HG02943 (cell line): ENCODE results near the gene IL2RA.
"Not testable (repeated sequence)": the region's sequence is repeated elsewhere in the genome, so short reads cannot be mapped to it uniquely, and the experiment has no call there.

ENCODE experiments used
- ATAC-seq: cut with Tn5 transposase; IDR thresholded peaks from one replicate; pipeline ENCODE4 v1.9.1; 2021; ENCODE audit warnings: mild to moderate bottlenecking, low read depth, moderate library complexity; ENCODE audit not compliant: unreplicated experiment

IL2RA gene

DNA sequence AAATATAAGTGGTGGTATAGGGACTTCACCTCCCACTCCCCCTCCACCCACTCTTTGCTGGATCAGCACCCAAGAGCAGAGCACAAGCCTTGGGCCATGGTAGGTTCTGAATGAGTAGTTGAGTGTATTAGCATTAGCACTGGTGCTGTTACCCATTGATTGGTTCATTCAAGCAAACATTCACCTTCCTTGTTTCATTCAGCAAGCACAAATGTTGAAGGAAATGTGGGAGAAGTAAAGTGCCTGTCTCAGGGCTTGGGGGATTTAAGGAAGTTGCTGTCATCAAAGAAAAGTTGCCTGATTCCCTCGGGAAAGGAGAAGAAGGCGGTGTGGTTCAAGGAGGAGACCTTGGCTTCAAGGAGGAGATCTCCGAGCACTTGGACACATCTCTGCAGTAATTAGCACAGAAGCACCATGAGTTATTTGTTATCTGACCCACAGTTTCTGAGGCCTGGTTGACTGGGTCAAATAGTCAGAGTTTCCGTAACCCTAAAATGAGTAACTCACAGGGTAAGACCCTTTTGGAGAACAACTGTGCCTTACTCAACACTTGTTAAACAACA is 17.3 kb downstream of the IL2RA start:
- ATAC-seq, result no peak

DNA sequence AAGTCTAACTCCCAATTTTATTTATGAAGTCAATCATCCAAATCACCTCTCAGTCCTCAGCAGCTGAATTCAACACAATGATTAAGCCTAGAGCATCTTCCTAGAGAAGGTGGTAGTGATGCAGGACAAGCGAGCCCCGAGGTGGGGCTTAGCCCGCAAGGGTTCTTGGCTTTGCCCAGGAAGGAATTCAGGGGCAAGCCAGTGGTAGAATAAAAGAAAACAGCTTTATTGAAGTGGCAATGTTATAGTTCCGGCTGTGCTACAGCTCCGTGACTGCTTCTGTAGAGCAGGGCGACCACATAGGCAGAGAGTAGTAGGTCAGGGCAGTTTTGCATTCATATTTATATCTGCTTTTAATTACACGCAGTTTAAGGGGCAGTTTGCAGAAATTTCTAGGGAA is 18.1 kb downstream of the IL2RA start:
- no peak for ATAC-seq

DNA sequence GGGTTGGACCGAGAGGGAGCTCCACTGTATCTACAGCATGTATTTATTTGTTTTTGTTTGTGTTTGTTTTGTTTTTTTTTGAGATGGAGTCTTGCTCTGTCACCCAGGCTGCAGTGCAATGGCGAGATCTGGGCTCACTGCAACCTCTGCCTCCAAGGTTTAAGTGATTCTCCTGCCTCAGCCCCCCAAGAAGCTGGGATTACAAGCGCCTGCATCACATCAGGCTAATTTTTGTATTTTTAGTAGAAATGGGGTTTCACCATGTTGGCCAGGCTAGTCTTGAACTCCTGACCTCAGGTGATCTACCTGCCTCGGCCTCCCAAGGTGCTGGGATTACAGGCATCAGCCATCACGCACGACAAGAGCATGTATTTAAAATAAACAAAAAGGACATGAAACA is 18.8 kb downstream of the IL2RA start:
- ATAC-seq, result not testable (repeated sequence)

DNA sequence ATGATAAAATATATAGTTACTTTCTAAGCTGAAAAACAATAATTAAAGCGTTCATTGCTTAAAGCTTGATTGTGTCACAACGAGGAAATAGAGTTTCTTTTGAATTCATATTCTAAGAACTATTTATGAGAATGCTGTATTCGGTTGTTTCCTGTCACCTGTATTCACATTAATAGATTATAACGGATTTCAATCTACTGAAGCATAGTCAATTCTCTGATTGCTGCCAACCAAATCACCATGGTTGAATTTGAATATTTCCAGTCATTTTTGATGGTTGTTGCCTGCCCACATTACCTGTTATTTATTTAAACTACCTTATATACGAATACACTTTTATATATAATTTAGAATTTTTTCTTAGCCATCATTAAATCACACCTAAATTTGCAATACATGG is 22.0 kb downstream of the IL2RA start:
- no peak for ATAC-seq

DNA sequence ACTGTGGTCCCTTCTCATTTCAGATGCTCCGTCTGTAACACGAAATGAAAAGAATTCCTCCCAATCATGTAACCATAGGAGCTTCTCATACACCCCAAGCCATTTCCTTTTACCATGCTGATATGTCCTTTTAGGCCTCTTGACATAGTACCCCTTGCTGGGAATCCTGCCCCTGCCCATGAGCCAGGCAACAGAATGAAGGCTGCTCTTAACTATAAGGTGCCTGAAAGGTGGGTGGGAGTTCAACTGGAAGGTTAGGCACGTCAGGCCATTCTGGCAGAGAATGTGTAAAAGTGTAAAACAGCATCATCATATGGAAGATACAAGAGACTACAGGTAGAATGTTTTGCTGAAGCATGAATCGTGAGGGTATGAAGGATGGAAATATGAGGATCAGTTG is 22.5 kb downstream of the IL2RA start:
- no peak for ATAC-seq

DNA sequence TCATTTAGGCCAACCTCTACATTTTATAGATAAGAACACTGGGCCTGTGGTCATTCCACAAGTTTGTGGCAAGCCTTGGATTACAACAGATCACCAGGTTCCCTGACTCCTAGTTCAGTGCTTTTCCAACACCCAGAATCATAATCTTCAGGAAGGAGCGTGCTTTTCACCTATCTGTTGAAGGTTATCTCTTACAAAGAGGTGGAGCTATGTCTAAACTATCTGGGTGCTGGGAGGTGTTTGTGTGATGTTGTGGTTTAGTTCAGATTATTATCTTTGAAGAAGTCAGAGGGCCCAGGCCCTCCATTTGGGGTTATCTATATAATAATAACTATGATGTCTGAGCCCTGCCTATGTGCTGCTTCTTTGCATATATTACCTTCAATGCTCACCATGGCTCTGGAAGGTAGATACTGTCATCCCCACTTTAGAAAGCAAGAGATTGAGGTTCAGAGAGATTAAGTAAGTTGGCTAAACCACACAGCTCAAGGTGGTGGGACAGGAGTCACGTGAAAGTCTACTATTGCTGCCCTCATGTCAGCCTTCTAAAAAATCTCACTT is 24.0 kb downstream of the IL2RA start:
- no peak for ATAC-seq

DNA sequence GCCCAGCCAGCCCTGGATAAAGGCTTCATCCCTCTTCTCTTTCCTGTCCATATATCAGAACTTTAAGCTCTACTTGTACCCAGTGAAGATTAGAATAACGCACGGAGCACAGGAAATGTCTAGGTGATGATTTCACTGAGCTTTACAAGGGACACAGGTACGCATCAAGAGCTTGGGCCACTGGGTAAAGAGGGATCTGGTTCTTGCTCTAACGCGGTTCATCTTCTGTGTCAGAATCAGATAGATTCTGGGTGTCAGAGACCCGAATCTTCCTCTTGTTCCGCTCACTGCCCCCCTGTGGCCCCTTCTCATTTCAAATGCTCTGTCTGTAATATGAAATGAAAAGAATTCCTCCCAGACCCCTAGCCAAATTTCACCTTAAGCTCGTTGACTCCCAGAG is 24.7 kb downstream of the IL2RA start:
- no peak for ATAC-seq

DNA sequence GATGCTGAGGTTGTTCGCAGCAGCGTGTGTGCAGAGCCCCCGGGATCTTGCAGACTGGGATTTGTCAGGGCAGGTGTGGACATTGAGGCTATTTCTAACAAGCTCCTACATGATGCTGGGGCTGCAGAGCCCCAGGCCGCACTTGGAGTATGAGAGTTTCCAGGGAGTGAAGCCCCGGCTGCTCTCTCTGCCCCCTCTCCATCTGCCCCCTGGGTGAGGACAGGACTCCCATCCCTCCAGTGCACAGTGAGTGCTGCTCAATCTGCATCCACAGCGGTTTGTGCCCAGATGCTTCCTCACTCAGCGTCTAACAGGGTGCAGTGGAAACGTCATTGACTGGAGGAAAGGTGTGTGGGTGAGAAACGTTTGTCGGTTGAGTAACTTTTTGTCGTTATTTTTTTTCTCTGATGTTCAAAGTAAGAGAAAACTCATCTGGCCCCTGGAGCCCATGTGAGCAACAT is 25.3 kb downstream of the IL2RA start:
- ATAC-seq, result no peak

DNA sequence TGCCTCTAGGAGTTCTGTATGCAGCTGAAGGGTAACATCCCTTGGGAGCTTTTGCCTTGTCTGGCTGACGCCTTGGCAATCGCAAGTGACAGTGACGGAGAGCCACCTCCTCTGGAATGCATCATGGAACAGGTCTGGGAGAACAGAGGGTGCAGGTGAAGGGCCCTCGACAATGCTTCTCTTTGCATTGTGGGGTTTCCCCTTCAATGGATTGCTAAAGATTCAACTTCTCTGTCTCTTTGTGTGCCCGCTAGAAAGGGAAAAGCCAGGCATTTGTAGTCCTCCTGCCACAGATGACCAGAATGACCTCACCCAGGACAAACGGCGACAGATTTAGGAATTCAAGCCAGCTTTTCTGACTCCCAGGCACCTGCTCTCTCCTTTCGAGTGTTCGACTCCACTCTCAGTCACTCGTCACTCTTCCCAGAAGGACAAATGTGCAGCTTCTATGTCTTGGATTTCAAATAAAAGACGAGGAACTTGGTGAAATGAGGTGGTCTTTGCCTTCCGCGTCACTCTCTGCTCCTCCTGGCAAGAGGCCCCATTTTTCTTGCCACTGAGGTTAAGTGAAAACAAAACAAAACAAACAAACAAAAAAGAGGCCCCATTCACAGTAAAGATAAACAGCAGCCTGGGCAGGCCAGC is 26.1 kb downstream of the IL2RA start:
- ATAC-seq, result no peak

DNA sequence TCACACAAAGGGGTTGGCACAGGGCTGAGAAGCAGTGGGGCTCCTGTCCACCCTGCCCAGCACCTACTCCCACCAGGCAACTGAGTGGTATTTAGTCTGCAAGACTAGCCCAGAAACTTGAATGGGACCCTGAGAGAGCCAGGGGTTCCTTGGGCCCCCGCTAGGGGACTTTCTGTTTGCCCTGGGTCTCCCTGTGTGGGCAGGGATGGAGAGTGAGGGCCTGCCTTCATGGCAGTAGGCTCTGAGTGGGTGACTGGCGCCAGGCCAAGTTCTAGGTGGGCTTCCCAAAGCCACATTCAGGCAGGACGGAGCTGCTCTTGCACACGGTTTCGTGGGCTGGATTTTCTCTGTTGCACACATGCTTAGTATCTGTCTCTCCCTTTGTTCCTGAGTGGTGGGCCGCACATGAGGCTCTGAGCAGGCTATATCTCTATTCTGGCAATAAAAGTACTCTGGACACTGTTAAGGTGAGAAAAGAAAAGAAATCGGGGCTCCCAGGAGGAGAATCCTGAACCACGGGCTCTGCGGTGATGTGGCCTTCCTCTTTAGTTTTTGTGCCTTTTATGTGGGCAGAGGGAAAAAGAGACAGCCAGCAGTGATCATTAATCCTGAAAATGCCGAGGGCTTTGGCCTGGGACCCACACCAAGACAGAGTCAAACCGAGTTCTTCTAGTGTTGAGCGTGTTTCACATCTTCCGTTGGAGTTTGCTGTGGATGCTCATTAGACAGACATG is 26.9 kb downstream of the IL2RA start:
- ATAC-seq, result no peak

DNA sequence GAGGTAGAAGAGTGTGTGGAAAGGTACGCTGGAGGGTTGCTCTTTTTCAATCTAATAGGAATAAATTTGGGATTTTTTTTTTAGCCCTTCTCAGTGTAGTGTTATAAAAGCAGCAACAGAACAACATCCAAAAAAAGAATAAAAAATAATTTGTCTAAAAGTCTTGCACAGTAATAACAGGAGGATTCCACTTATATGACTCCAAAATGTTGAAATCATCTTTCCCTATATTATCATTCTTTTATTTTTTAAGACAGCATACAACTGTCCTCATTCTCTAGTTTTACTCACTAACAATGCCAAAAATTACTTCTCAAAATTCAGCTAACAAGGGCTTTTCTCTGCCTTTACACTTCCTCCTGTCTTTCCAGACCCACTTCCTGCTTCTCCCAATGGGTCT is 27.8 kb downstream of the IL2RA start:
- ATAC-seq, result no peak

DNA sequence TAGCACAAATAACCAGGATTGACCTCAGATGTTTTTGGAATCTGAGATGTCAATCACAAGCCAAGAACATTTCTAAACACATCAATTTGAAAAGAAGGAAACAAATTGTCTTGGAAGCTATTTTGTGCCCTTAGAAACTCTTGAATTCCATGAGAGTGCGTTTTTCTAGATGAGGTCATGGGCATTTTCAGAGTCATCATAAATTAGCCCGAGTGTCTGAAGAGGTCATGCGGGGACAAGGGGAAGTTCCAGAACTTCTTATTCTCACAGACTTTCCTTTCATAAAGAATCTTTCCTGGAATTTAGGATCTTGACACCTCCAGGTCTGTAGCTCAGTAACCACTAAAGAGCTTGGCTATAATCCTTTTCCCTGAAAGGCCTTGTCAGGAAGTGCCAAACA is 28.2 kb downstream of the IL2RA start:
- no peak for ATAC-seq

DNA sequence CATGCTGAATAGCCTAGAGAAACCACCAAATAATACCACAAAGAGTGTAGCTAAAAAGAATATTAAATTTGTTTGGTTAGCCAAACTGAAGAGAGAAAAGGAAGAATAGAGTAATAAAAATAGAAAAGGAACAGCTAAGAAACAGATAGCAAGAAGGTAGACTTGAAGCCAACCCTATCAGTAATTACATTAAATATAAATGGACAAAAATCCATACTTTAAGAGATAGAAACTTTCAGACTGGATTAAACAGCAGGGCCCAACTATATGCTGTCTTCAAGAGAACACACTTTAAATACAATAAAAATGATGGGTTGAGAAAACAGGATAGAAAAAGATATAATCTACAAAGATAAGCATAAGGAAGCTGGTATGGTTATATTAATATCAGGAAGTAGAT is 31.2 kb downstream of the IL2RA start:
- no peak for ATAC-seq

DNA sequence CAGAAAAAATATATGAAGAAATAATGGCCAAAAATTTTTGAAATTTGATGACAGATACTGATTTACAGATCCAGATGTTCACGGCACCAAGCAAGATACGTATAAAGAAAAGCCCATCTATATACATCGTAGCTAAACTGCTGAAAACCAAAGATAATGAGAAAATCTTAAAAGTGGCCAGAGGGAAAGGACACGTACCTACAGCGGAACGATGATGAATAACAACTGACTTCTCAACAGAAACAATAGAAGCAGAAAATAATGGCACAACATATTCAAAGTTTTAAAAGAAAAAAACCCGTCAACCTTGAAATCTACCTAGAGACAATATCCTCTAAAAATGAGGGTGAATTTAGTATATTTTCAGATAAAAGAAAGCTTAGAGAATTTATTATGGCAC is 31.9 kb downstream of the IL2RA start:
- no peak for ATAC-seq

DNA sequence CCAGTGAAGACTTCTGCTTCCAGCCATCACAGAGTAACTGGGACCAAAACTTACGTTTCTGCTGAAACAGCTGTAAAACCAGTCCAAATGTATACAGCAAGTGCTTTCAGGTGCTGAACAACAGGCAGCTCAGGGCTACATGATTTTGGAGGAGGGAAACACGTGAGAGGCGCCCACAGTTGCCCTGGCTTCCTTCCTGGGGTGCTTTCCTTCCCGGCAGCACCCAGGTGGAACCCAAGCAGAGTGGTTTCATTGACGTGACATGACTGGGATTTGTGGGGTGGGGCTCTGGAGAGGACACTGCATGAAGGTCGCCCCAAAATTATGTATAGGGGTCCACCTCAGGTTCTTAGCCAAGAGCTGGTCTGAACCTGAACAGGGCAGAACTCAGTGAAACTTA is 34.2 kb downstream of the IL2RA start:
- no peak for ATAC-seq

DNA sequence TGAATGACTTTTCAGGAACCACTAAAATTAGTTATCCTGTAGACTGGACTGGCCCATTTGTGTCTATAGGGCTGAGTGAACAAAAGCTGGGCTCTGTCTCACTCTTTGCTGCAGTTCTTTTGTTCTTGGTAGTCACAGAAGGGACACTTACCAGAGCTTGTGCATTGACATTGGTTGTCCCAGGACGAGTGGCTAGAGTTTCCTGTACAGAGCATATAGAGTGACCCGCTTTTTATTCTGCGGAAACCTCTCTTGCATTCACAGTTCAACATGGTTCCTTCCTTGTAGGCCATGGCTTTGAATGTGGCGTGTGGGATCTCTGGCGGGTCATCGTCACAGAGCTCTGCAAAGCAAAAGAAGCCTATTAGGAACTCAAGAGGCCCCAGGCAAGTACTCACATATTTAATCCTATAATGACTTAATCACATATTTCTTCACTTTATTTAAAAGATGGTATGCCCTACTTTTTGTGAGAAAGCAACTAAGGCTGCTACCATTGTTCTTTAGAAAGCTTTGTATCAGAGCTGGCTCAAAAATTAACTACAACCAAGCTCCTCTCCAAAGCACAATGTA is 36.4 kb downstream of the IL2RA start:
- ATAC-seq, result no peak

DNA sequence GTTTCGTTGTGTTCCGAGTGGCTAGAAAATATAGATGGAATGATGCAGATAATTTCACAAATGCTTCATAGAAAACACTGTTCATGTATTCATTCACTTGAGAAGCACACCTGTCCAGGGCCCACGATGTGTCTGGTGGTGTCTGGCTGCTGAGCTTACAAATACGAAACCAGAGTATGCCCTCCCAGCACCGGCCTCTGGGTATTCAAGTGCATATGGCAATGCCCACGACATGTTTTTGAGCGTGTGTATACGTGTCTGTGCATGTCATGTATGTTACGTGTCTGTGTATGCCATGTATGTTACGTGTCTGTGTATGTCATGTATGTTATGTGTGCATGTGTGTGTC is 37.9 kb downstream of the IL2RA start:
- no peak for ATAC-seq

DNA sequence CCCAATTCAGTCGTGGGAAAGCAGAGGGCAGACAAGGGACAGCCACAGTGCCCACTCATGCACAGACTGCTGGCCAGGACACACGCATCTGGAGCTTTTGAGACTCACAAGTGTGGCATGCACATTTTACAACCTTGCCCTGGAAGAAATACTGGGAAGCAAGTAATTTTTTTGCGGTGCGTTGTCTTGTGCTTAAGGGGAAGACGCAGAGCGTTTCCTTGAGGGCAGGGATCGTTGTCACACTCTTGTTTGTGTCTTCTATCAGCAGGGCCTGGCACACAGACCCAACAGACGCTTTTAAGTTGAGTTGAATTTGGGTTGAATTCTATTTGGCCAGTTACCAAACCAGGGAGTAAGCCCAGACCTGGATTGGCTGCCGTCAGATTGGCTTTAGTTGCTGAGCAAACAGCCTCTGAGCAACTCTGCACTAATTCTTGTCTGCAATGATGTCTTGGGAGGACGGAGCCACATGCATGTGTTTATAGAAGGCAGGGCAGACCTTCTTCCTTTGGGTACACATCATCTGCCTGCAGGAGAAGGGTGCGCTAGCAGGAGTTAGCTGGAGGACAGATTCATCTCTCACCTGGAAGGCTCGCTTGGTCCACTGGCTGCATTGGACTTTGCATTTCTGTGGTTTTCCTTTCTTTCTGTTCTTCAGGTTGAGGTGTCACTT is 38.4 kb downstream of the IL2RA start:
- no peak for ATAC-seq

DNA sequence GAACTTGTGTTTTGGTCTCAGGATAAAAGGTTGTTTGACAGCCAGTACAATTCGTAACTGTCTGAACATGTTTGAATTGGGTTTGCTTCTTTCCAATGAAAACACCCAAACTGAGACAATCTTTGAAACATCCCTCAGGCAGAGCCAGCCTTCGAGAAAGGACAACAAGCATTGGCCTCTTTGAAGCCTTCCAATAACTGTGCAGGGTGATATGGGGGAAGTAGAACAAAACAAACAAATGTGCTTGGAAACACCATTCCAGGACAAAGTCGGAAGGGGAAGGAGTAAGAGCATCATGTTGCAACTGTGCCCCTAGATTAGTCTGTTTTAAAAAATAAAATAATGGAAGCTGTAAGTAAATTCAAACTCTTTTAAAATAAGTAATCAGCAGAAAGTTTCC is 39.5 kb downstream of the IL2RA start:
- ATAC-seq, result no peak

DNA sequence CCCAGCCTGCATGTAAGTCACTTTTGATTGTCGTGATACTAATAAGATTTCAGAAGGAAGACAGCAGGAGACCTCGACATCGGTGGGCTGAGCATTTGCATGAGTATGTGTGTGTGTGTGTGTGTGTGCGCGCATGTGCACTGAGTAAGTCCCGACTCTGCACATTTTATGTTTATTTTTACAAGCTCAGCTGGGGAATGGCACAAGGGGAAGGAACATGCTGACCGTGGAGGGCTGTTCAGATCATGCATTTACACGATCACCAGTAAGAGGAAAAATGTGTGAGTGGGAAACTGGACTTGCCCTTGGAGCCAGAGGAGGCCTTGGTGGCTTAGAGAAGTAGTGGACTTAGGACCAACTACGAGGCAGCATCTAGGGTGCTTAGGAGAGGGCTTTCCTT is 41.3 kb downstream of the IL2RA start:
- ATAC-seq, result no peak

DNA sequence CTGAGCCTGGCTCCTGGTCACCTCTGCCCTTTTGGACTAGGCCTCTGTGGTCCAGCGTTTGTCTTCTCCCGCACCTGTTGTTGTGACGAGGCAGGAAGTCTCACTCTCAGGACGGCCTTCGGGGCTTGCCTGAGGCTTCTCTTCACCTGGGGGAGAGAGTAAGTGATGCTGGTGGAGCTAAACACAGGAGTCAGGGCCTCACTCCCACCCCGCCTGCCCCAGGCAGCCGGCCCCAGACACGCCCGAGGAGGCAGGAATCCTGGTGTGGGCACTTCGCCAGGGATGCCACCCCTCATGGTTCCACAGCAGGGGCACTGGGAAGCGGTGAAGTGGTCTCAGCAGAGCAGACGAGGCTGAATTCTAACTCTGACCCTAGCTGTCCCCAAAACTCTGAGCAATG is 42.4 kb downstream of the IL2RA start:
- ATAC-seq, result no peak
